Spleen (tissue), 11 donors: ENCODE data around the gene TCAIM. TPM values are rescaled to one million over a fixed set of nuclear protein-coding genes. Genes with fewer than 3 reads are reported as not detected.

Experiments used
- DNase-seq: peaks from one replicate; pipeline ENCODE4 v3.0.0-alpha.2; 2020
- H3K27ac ChIP-seq, 8 donors: fragments of 200-600 bp; sonication (generic) in 7 of 8; 1 replicate in 4 of 8; 2 replicates in 4 of 8; pipeline versions ENCODE4 v1.5.0 to v1.8.0; 2016 to 2021; ENCODE audit warnings: inconsistent platforms in 4 of 8, mild to moderate bottlenecking in 4 of 8, moderate library complexity in 1 of 8
- H3K27me3 ChIP-seq, 7 donors: fragments of 200-600 bp; sonication (generic) in 6 of 7; replicated peaks in 1 of 7; 1 replicate in 4 of 7; 2 replicates in 3 of 7; pipeline versions ENCODE4 v1.5.0 to v1.8.0; 2016 to 2021; ENCODE audit warnings: inconsistent platforms in 3 of 7, mild to moderate bottlenecking in 1 of 7
- H3K36me3 ChIP-seq, 6 donors: fragments of 200-600 bp; sonication (generic) in 5 of 6; 1 replicate in 4 of 6; 2 replicates in 2 of 6; pipeline versions ENCODE4 v1.5.0 to v1.8.0; 2016 to 2021; ENCODE audit warnings: inconsistent platforms in 2 of 6
- H3K4me1 ChIP-seq, 6 donors: fragments of 200-600 bp; sonication (generic) in 5 of 6; 1 replicate in 3 of 6; 2 replicates in 3 of 6; pipeline versions ENCODE4 v1.5.0 to v1.8.0; 2016 to 2021; ENCODE audit warnings: inconsistent platforms in 3 of 6
- H3K4me3 ChIP-seq, 8 donors: fragments of 200-600 bp; sonication (generic) in 7 of 8; 1 replicate in 4 of 8; 2 replicates in 4 of 8; pipeline versions ENCODE4 v1.5.0 to v1.8.0; 2016 to 2021; ENCODE audit warnings: inconsistent platforms in 4 of 8, mild to moderate bottlenecking in 4 of 8, moderate library complexity in 2 of 8
- H3K9me3 ChIP-seq, 8 donors: fragments of 200-600 bp; sonication (generic) in 7 of 8; 1 replicate in 4 of 8; 2 replicates in 4 of 8; pipeline versions ENCODE4 v1.5.0 to v1.8.0; 2016 to 2021; ENCODE audit warnings: inconsistent platforms in 4 of 8
- CTCF ChIP-seq, 11 experiments: fragments of 200-600 bp in 7 of 11; fragments of 450-650 bp in 4 of 11; sonication (generic) in 4 of 11; IDR thresholded peaks in 8 of 11; conservative IDR thresholded peaks in 3 of 11; 1 replicate in 7 of 11; 2 replicates in 4 of 11; pipeline versions ENCODE4 v1.4.0 to v1.8.0; 2016 to 2021; ENCODE audit warnings: antibody characterized with exemption in 11 of 11, inconsistent platforms in 4 of 11, mild to moderate bottlenecking in 1 of 11
- POLR2A ChIP-seq, 3 donors: fragments of 450-650 bp; IDR thresholded peaks; one replicate each; pipeline ENCODE4 v1.5.1; 2017; ENCODE audit warnings: antibody characterized with exemption in 3 of 3, mild to moderate bottlenecking in 1 of 3
- POLR2AphosphoS5 ChIP-seq, 3 donors: sonication (generic); formaldehyde crosslinking; IDR thresholded peaks; one replicate each; pipeline ENCODE4 v1.5.1; 2017; ENCODE audit warnings: antibody characterized with exemption in 3 of 3
- WGBS, 5 donors: extraction: QIAGEN DNeasy Blood & Tissue Kit in 3 of 5; methylation state at CpG; one replicate each; pipeline versions ENCODE4 v1.1.5 to v1.1.7; 2013 to 2018; 5-methylcytosine and 5-hydroxymethylcytosine counted together
- intact Hi-C: fragments of 100-400 bp; cut with DNase I; formaldehyde crosslinking; loops from one replicate; pipeline ENCODE4 v1.15.0; 2023; ENCODE audit warnings: low total_unique reads
- polyA plus RNA-seq, 3 donors: library from polyadenylated mRNA; stranded (reverse); fragments of 200-250 nt; gene quantifications; one replicate each; pipeline ENCODE4 v1.2.1, GENCODE V29; 2013
- total RNA-seq, 7 donors: library from RNA; depleted of rRNA in 3 of 7; stranded (reverse); fragments of >200 nt in 3 of 7; fragmentation: NEBNext Ultra II Directional in 4 of 7; extraction: Animal tissue kit (Norgen Biotek cat#: 25700) in 4 of 7; gene quantifications; one replicate each; pipeline versions ENCODE4 v1.1.0 to v1.2.1, GENCODE V29; 2016 to 2021
- donor health status: healthy with polysubstance abuse.
- donor health status: DM: no; HTN: no; CAD: no; lungs with moderate emphysema.
- donor health status: DM: no; HTN: no; CAD: no.
- donor health status: Bipolar disorder and iron deficiency.
- donor health status: healthy.
- donor health status: DM: no; HTN: no; CAD: no.
- donor health status: DM: yes; HTN: yes; CAD: no.

TCAIM gene
- total and polyA plus RNA-seq, 10 donors, result 7.2 to 31.7 (median 22.9) TPM

GRCh38 chr3:44375450-44375849, 36.9 kb downstream of the TCAIM start:
- no peak for DNase-seq
- Histone ChIP-seq H3K36me3 (peaks cover 0 to 45% (median 0%) of the 10 kb centered on the region in 6 donors), H3K4me1 (no peaks in the 10 kb centered on the region), H3K9me3 (peaks cover 0 to 10% (median 0%) of the 10 kb centered on the region in 8 donors), H3K27me3 (no peaks in the 10 kb centered on the region), H3K4me3 (no peak overlapping the region), H3K27ac (no peak overlapping the region)
- intact Hi-C loops, result no loop called here
- 86 to 96% (median 91%) methylated on average over 1 of the region's 1 CpG for WGBS, 5 donors
- no peak for TF ChIP-seq POLR2AphosphoS5 (IDR thresholded peaks at IDR 0.05)
- TF ChIP-seq CTCF (IDR thresholded peaks at IDR 0.05 in 8 of 11, conservative IDR thresholded peaks at IDR 0.05 in 3 of 11), result no peak
- TF ChIP-seq POLR2A (IDR thresholded peaks at IDR 0.05), result no peak

- intact Hi-C loops, result no loop called here
- no peaks in the 10 kb centered on the region for H3K27me3 ChIP-seq
- H3K36me3 ChIP-seq, result peaks cover 0 to 18% (median 2%) of the 10 kb centered on the region in 6 donors
- peaks cover 0 to 30% (median 17%) of the 10 kb centered on the region in 8 donors for H3K9me3 ChIP-seq
- DNase-seq, result no peak
- peak in 1 of 3 donors; percentile 33 for TF ChIP-seq POLR2AphosphoS5 (IDR thresholded peaks at IDR 0.05)
- TF ChIP-seq POLR2A (IDR thresholded peaks at IDR 0.05), result no peak
- no peak for TF ChIP-seq CTCF (IDR thresholded peaks at IDR 0.05 in 8 of 11, conservative IDR thresholded peaks at IDR 0.05 in 3 of 11)
- no peak overlapping the region for H3K4me3 ChIP-seq
- H3K27ac ChIP-seq, result no peak overlapping the region
- H3K4me1 ChIP-seq, result no peaks in the 10 kb centered on the region
- WGBS, 5 donors, result 90 to 95% (median 94%) methylated on average over 2 to 7 of the region's 7 CpGs
Observed at GRCh38 chr3:44387404-44387803, 48.8 kb downstream of the TCAIM start.

- no peak overlapping the region for H3K4me3 ChIP-seq
- no peak for DNase-seq
- 90 to 100% (median 95%) methylated on average over 1 of the region's 1 CpG for WGBS, 5 donors
- intact Hi-C loops, result no loop called here
- H3K27me3 ChIP-seq, result no peaks in the 10 kb centered on the region
- peaks cover 0 to 5% (median 2%) of the 10 kb centered on the region in 8 donors for H3K9me3 ChIP-seq
- H3K27ac ChIP-seq, result no peak overlapping the region
- TF ChIP-seq POLR2AphosphoS5 (IDR thresholded peaks at IDR 0.05) (no peak), POLR2A (IDR thresholded peaks at IDR 0.05) (no peak), CTCF (IDR thresholded peaks at IDR 0.05 in 8 of 11, conservative IDR thresholded peaks at IDR 0.05 in 3 of 11) (no peak)
- H3K4me1 ChIP-seq, result no peaks in the 10 kb centered on the region
- peaks cover 0 to 41% (median 0%) of the 10 kb centered on the region in 6 donors for H3K36me3 ChIP-seq
Observed at GRCh38 chr3:44392489-44392888, 53.9 kb downstream of the TCAIM start.

GRCh38 chr3:44395714-44396113, 57.1 kb downstream of the TCAIM start:
- Histone ChIP-seq H3K9me3 (peaks cover 0 to 4% (median 0%) of the 10 kb centered on the region in 8 donors), H3K27ac (no peak overlapping the region), H3K4me1 (no peaks in the 10 kb centered on the region), H3K4me3 (no peak overlapping the region), H3K36me3 (peaks cover 0 to 48% (median 0%) of the 10 kb centered on the region in 6 donors), H3K27me3 (no peaks in the 10 kb centered on the region)
- intact Hi-C loops, result no loop called here
- TF ChIP-seq CTCF (IDR thresholded peaks at IDR 0.05 in 8 of 11, conservative IDR thresholded peaks at IDR 0.05 in 3 of 11) (no peak), POLR2A (IDR thresholded peaks at IDR 0.05) (no peak), POLR2AphosphoS5 (IDR thresholded peaks at IDR 0.05) (no peak)
- no peak for DNase-seq
- 86 to 96% (median 95%) methylated on average over 9 of the region's 9 CpGs for WGBS, 5 donors
